ENCODE measurements around the gene CALML3.

CALML3 gene

DNA sequence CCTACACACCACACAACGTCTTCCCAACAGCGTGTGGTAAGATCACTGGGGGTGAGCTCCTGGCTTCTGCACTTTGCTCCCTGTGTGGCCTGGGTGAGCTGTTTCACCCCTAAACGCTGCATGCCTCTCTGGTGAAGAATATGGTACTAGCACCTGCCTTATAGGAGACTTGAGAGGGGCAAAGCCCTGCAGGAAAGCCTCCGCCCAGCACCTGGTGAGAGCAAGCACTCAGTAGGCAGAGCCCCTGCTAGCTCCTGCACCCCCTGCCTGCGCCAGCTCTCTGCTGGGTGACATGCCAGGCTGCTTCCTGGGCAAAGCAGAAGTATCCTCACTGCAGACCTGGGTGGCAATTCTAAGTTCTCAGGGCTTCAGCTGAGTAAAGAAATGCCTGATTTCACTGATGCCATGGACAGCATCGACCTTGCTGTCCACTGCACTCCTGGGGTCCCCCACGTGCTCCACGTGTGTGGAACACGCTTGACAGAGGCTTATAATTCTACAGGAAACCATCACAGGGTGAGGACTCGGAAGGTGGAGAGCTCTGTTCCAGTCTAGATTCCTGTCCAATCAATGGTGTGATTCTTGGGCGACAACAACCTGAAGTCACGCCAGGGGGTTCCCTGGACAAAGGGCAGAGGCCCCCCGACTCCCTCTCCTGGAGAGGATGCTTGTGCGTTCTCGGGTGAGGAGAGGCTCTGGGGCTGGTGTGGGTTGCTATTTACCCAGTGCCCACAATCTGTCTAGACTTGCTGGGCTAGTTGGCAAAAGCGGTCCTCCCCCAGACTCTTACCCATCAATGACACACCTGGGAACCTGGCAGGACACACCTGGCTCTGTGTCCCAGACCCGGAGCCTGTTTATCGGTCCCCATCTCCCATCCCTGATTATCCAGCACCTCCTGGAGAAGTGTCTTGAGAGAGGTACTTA lies 20.4 kb upstream of the CALML3 start:
- DNase-seq (ENCODE audit: low read depth, low spot score) = no peak
- no peak overlapping the region for H3K4me3 ChIP-seq (ENCODE audit: low read length)

DNA sequence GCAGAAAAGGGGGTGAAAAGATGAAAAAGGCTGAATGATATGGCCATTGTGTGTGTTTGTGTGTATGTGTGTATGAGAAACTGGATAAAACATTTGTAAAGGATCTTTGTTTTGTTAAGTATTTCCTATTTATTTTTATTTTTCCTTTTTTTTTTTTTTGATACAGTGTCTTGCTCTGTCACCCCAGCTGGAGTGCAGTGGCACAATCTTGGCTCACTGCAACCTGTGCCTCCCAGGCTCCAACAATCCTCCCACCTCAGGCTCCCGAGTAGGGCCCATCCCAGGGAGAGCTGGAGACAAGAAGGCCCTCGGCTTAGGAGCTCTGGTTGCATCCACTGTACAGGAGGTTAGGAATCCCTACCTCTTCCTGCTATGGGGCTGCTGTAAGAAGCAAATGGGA lies 18.5 kb upstream of the CALML3 start:
- DNase-seq (ENCODE audit: low read depth, low spot score) = no peak
- no peak overlapping the region for H3K4me3 ChIP-seq (ENCODE audit: low read length)

DNA sequence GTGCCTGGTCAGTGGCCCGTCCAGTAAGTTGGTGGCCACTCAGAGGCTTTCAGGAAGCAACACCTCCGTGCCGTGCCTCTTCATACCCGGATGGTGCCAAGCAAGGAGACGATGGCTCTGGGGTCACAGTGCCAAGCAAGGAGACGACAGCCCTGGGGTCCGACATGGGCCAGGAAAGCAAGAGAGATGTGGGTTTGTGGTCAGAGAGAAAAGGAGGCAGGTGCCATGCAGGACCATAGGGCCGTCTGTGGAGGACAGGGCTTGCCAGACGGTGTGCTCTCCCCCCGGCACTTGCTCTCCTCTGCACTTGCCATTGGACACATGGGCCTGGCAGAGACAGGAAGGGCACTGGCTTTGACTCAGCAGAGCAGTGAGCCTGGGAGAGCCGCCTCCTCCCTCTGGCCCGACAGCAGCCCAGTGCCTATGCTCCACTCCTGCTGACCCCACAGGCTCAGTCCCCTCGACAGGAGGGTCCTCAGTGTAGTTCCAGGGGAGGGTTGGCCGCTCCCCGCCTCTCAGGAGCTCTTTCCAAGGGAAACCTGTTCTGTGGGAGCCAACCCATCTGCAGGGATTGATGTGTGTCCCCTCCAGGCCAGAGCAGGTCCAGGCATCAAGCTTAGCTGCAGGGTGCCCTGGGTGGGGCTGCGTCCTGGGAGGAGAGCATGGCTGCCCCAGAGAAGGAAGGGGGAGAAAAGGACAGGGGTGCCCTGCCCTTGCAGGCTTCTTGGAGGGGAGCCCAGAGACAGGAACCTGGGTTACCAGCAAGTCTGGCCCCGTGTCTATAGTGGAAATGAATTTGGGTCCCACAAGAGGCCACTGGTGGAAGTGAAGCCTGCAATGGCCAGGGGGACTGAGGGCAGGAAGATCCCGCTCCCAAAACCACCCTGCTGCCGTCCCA lies 17.8 kb upstream of the CALML3 start:
- DNase-seq (ENCODE audit: low read depth, low spot score) = no peak
- H3K4me3 ChIP-seq (ENCODE audit: low read length) = no peak overlapping the region

DNA sequence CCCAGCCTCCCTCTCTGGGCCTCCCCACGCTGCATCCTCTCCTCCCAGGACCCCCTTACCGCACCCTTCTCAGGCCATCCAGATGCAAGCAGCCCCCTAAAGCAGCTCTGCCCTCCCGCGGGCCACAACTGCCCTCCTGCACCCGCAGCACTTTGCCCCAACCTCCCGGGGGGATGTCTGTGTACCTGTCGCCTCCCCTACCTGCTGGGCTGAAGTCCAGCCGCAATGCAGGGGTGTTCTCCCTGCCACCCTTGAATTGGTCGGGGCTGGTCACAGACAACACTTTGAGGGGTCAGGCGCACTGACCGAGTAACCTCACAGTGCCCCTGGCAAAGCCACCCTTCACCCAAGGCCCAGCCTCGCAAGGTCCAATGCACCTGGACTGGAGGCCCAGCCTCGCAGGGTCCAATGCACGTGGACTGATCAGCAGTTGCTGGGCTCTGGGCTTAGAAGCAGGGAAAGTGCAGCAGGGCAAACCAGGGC lies 17.1 kb upstream of the CALML3 start:
- no peak overlapping the region for H3K4me3 ChIP-seq (ENCODE audit: low read length)
- no peak for DNase-seq (ENCODE audit: low read depth, low spot score)

DNA sequence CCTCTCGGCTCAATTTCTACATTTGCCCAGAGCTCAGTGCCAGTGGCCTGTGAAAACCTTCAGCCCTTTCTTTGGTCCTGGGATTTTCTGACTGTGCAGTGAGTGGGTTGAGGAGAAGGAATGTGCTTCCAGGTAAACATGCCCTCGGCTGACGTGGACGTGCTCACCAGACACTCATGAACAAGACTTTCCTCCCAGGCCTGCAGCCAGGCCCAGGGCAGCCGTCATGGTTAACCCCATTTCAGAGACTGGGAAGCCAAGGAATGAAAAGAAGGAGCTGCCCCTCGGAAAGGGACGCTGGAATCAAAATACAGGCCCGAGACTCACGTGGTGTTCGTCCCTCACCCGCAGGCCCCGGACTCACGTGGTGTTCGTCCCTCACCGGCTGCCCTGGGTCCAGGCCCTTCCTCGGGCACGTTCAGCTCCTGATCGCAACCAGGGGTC lies 16.6 kb upstream of the CALML3 start:
- DNase-seq (ENCODE audit: low read depth, low spot score) = no peak
- H3K4me3 ChIP-seq (ENCODE audit: low read length) = no peak overlapping the region

DNA sequence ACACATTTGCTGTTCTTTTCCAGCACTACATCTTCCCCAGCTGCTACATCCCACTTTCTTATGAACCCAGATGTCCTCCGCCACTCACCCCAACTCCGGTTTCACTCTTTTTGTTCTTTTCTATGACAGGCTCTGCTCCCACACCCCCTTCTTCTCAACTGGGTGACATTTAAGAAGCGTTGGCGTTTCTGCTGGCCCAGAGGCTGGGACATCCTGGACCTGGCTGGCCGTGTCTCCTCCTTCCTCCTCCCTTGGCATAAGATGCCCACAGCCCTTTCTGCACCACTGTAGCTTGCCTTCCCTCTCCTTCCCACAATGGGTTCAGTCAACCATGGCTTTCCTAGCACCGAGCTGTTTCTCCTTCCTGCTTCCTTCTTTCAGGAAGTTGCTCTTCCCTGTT lies 16.0 kb upstream of the CALML3 start:
- no peak overlapping the region for H3K4me3 ChIP-seq (ENCODE audit: low read length)
- DNase-seq (ENCODE audit: low read depth, low spot score) = no peak

DNA sequence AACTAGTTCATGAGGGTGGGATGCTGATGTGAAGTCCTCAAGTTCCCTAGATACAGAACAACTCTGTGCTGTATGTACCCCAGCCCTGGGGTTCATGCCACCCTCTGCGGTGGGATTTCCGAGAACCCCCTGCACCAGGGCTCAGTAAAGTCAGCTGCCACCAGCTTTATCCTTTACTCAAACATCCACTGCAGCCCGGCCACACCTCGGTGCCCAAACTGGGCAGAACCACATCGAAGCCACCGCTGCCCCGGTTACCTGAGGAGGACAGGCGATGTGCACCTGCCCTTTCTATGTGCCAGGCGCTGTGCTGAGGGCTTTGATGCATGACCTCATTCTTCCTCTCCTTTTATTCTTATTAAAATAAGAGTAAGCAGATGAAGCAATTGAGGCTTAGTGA lies 15.5 kb upstream of the CALML3 start:
- no peak overlapping the region for H3K4me3 ChIP-seq (ENCODE audit: low read length)
- no peak for DNase-seq (ENCODE audit: low read depth, low spot score)

DNA sequence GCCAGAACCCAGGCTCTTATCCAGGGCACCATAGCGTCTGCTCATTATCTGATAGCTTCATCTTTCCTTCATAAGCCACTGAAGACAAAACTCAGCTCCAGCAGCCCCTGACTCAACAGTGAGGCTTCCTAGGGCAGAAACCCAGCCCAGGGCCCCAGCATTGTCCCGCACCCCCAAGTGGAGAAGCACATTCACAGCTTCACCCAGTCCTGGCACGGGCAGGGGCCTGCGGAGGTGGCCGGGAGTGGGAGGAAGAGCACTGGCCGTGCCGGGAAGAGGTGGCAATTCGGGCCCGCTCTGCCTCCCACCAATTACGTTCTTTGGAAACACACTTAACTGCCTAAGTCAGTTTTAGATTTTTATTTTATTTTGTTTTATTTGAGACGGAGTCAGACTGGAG lies 15.1 kb upstream of the CALML3 start:
- no peak for DNase-seq (ENCODE audit: low read depth, low spot score)
- no peak overlapping the region for H3K4me3 ChIP-seq (ENCODE audit: low read length)

DNA sequence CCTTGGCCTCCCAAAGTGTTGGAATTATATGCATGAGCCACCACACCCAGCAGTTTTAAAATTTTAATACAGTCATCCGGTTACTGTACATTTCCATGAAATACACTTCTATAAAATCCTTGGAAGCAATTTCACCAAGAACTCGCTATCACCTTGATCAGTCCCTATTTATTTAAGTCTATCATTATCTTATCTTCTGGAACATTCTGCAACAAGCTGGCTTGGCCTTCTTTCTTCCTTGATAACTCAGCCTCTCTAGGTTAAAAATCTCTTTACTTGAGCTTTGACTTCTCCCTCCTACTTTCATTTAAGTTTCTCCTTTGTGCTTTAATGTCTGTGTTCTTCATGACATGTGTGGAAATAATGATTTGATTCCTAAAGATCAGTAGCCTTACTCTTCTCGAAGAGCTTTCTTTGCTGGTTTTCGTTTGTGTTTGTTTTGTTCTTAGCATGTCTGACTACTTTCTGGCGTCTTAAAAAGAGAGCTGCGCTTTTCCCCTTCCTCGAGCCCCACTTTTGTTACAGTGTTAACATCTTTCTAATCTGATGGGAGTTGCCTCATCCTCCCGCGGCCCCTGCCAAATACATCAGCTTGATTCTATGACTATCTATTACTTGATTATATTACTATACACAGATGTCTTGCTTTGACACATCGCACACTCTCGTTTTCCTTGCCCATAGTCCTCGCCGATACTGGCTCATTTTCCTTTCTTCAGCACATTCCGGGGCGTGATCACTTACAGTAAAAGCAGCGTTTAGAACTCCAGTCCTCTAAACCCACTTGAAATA lies 14.3 kb upstream of the CALML3 start:
- no peak overlapping the region for H3K4me3 ChIP-seq (ENCODE audit: low read length)

DNA sequence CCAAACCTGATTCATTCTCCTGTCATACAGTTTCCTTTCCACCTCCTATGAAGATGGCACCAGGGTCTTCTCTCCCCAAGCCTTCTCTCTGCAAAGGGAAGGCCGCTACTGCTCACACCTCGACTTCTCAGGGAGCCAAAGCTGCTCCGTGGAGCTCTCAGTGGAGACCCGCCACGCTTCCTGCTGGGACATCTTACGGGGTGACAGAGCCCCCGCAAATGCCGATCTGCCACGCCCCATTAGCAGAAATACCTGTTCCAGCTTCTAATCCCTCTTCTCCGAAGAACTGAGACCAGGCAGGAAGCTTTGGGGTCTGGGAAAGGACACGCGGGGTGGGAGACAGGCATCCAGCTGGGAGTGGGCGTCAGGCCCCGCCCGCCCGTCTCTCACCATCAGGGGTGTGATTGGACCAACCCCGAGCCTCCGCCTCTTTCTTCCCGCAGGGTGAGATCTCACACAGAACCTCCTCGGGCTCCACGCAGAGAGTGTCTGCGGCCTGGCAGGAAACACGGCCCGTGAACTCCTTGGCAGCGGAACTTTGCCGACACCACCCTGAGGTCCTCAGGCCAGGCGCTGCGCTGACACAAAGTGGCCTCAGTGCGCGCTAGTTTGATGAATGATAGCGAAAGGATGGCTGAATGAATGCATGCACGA lies 13.4 kb upstream of the CALML3 start:
- no peak for DNase-seq (ENCODE audit: low read depth, low spot score)
- H3K4me3 ChIP-seq (ENCODE audit: low read length) = no peak overlapping the region

More for the DNA sequence above, 14.3 kb upstream of the CALML3 start:
- no peak for DNase-seq (ENCODE audit: low read depth, low spot score)

DNA sequence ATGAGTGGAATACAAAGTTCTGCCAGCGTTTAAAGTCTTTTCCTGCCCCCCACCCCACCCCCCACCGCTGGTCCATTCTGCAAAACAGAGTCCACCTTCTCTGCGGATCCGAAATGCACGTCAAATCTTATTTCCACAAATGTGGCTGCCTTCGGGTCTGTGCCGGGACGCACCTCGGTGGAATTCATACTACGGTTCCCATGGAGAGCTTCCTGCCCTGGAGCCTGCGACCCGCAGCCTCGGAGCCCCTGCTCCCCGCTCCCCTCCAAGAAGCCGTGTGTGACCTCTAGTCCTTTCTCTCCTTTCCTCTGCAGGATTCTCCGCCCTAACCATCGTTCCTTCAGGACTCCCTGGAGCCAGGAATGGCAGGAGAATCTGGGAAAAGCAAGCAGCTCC lies 12.9 kb upstream of the CALML3 start:
- DNase-seq (ENCODE audit: low read depth, low spot score) = no peak
- H3K4me3 ChIP-seq (ENCODE audit: low read length) = no peak overlapping the region

DNA sequence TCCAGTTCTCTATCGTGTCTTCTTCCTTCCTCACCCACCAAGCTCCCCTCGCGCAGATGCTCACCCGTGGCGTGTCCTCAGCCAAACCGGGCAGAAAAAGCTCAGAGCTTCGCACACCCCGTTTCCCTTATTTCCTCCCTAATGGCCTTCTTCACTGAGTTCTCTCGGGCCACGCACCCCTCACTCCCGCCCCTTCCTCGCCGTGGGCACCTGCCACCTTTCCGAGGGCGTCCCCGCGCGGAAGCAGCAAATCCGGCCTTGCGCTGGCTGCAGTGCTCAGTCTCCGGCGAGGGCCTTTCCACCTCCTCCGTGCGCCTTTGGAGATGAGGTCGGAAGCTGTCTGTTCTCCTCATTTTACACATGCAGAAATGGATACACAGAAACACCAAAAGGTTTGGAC lies 12.4 kb upstream of the CALML3 start:
- no peak overlapping the region for H3K4me3 ChIP-seq (ENCODE audit: low read length)
- no peak for DNase-seq (ENCODE audit: low read depth, low spot score)

DNA sequence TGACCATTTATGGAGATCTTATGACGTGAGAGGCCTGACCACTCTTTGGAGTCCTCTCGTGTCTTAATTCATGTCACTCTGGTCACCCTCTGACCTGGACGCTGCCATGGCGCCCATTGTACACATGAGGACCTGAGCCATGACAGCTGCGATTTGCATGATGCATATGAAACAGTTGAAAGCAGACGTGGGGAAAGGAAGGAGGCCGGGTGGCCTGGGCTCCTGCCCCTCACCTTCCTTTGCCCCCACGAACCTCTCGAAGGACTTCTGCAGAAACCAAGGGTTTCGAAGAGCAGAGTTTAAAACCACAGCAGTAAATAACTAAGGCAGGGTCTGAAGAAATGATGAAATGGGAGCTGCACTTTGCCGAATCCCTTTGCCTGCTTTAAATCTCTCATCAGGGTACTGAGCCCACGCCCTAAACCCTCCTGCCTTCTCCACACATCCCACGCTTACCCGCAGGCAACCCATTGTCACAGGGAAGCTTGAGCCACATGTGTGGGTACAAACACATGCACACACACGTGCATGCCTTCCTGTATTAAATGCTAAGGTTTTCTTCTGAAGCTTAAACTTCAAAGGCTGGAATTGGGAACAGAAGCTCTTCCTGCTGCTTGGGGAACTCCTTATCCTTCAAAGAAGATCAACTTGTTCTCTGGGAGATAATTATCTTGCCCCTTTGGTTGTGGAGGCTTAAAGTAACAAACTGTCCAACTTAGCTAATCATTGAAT lies 11.7 kb upstream of the CALML3 start:
- DNase-seq (ENCODE audit: low read depth, low spot score) = peak; percentile 38

DNA sequence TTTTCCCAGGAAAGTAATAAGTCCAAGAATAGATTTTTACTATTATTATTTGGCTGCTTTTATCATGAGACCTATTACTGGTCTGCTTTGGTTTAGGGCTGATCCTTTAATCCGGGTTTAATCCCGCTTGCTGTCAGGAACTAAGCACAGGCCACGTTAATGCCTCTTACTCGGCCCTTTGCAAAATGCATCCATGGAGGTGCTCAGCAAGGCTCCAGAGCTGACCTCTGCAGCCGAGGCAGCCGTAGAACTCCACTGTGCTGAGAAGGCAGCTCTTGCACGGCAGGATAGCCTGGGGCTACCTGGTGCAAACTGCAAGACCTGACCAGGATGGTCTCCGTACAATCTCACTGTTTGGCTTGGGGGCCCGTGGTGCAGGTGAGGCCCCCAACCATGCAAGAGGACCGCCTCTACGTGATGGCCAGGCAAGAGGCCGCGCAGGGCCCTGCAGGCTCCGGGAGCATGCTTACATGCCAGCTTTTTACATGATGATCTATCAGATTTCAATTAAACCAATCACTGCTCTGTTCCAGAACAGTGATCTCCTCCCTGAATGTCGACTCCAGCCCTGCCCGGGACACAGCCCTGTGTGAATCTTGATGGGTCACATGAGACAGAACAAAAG lies 10.4 kb upstream of the CALML3 start:
- no peak overlapping the region for H3K4me3 ChIP-seq (ENCODE audit: low read length)
- DNase-seq (ENCODE audit: low read depth, low spot score) = no peak

More for the DNA sequence above, 11.7 kb upstream of the CALML3 start:
- no peak overlapping the region for H3K4me3 ChIP-seq (ENCODE audit: low read length)

DNA sequence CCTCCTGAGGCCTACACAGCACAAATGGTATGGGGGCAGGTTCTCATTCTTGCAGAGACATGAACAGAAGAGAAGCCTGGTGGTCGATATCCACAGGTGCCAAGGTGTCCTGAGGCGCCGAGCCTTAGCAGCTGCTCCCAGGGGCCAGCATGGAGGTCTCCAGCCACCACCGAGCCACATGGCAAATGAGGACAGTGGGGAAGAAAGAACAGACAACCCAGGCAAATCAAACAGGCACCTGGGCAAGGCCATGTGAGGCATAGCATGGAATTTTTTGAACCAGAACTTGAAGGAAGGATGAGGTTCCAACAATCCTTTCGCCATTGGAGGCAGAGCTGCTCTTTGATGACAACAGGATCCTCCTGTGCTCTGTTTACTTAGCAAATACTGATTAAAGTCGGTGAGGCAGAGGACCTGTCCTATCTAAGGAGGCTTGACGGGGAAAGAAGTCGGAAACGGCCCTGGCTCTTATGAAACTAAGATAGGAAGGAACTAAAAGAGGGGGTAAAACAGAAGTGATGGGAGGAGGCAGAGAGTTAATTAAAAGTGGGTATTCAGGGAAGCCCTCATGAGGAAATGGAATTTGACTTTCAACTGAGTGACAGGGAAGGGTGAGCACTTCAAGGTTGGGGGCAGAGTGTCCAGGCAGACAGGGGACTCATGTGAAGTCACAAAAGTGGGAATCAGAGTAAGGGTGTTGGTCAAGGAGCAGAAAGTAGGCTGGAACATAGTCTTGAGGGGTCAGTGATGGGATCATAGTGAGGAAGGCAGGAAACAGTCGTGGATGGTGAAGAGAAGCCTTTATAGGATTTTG lies 8.6 kb upstream of the CALML3 start:
- H3K4me3 ChIP-seq (ENCODE audit: low read length) = no peak overlapping the region
- DNase-seq (ENCODE audit: low read depth, low spot score) = no peak

DNA sequence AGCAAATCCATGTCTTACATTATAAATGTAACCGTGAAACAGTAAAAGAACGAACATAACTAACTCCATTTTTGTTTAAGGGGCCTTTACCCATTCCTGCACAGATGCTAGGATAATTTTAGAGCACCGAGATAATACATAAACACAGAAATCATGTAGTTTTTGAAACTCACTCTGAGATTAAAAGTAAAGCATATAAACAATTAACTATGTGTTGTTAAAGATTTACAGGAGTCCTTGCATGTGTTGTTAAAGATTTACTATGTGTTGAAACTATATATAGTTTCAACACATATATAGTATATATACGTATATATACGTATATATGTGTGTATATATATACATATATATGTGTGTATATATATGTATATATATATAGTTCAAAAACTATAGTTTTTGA lies 7.2 kb upstream of the CALML3 start:
- no peak overlapping the region for H3K4me3 ChIP-seq (ENCODE audit: low read length)
- no peak for DNase-seq (ENCODE audit: low read depth, low spot score)

DNA sequence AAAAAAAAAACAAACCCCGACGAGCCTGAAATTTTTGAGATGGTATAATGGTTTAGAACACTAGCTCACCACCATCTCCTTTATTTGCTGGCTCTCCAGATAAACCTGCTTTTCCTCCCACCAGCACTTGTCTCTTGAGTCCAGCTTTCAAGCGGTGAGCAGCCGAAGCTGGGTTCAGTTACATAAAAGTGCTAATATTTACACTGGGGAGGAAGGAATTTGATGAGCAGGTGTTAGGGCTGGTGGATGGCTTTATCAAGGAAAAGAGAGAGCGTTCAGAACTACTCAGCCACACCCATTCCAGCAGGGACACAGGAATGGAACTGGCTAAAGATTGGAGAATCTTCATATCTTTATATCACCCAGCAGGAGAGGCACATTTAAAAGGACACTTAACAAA lies 6.6 kb upstream of the CALML3 start:
- no peak for DNase-seq (ENCODE audit: low read depth, low spot score)

More for the DNA sequence above, 6.6 kb upstream of the CALML3 start:
- H3K4me3 ChIP-seq (ENCODE audit: low read length) = no peak overlapping the region

All from Jurkat, Clone E6-1 (cell line).